Lower leg skin (tissue), 4 donors: ENCODE results near the gene ERC2. TPM values are rescaled to one million over a fixed set of nuclear protein-coding genes. Genes with fewer than 3 reads are reported as not detected.

Experiments used
- DNase-seq, 2 donors: peaks; one replicate each; pipeline ENCODE4 v3.0.0-alpha.2; 2019; ENCODE audit warnings: low spot score in 2 of 2
- H3K4me3 ChIP-seq: fragments of 200-600 bp; sonication (generic); 2 replicates; pipeline ENCODE4 v1.5.1; 2017; ENCODE audit warnings: mild to moderate bottlenecking, low read depth; ENCODE audit not compliant: poor library complexity, severe bottlenecking
- POLR2A ChIP-seq, 2 donors: fragments of 450-650 bp; IDR thresholded peaks; one replicate each; pipeline ENCODE4 v1.6.1; 2016 to 2017; ENCODE audit warnings: antibody characterized with exemption in 2 of 2, mild to moderate bottlenecking in 1 of 2, moderate library complexity in 1 of 2
- WGBS, 2 donors: methylation state at CpG; one replicate each; pipeline ENCODE4 v1.1.5; 2018; 5-methylcytosine and 5-hydroxymethylcytosine counted together
- intact Hi-C: fragments of 100-400 bp; cut with DNase I; formaldehyde crosslinking; loops from one replicate; pipeline ENCODE4 v1.15.0; 2023; ENCODE audit warnings: low total_unique reads
- total RNA-seq, 4 donors: library from RNA; depleted of rRNA; stranded (reverse); fragments of >200 nt; gene quantifications; one replicate each; pipeline ENCODE4 v1.1.0, GENCODE V29; 2016
- TF ChIP-seq, protein P1 (sequence below), 3 donors: fragments of 450-650 bp; IDR thresholded peaks; one replicate each; pipeline ENCODE4 v1.5.1; 2016; ENCODE audit warnings: antibody characterized with exemption in 3 of 3, mild to moderate bottlenecking in 3 of 3, moderate library complexity in 2 of 3

The ERC2 gene
- total RNA-seq, 4 donors from 2014 or later, result 0.23 to 1.3 (median 0.42) TPM; not detected in 1

DNA sequence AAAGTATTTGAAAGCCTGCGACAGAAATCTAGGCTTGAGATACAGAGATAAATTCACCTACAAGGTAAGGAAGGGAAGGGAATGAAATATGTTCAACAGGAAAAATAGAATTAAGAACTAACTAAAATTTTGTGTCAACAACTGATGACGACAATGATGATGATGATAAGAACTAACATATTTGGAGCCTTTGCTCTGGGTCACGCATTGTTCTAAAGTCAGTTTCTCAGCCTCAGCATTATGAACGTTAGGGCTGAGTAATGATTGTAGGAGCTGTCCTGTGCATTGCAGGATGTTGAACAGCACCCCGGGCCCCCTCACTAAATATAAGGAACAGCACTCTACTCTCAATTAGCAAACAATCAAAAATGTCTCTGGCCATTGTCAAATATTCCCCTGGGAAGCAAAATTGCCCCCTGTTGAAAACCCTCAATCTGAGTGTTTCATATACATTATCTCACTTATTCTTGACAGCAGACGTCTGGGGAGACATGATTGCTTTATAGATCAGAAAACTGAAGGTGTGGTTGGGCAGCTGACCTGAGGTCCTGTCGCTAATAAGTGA is 88.5 kb downstream of the ERC2 start:
- TF ChIP-seq, protein P1, sequence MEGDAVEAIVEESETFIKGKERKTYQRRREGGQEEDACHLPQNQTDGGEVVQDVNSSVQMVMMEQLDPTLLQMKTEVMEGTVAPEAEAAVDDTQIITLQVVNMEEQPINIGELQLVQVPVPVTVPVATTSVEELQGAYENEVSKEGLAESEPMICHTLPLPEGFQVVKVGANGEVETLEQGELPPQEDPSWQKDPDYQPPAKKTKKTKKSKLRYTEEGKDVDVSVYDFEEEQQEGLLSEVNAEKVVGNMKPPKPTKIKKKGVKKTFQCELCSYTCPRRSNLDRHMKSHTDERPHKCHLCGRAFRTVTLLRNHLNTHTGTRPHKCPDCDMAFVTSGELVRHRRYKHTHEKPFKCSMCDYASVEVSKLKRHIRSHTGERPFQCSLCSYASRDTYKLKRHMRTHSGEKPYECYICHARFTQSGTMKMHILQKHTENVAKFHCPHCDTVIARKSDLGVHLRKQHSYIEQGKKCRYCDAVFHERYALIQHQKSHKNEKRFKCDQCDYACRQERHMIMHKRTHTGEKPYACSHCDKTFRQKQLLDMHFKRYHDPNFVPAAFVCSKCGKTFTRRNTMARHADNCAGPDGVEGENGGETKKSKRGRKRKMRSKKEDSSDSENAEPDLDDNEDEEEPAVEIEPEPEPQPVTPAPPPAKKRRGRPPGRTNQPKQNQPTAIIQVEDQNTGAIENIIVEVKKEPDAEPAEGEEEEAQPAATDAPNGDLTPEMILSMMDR (IDR thresholded peaks at IDR 0.05), result no peak
- no peak for TF ChIP-seq POLR2A (IDR thresholded peaks at IDR 0.05)

DNA sequence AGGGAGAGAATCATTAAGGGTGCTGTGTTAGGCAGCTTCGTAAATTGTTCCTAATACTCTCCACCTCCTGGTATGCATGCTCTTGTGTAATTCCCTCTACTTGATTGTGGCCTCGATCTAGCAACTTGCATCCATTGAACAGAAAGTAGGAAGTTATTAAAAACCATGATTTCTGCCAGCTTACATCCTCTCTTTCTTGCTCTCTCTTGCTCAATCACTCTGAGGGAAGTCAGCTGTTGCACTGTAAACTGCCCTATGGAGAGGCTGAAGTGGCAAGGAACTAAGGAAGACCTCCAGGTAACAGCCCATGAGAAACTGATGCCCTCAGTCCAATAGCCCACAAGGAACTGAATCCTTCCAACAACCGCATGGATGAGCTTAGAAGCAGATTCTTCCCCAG is 92.6 kb downstream of the ERC2 start:
- no peak overlapping the region for H3K4me3 ChIP-seq
- TF ChIP-seq POLR2A (IDR thresholded peaks at IDR 0.05), result no peak
- TF ChIP-seq, protein P1 (IDR thresholded peaks at IDR 0.05), result no peak
- intact Hi-C loops, result no loop called here
- no peak for DNase-seq
- WGBS, 2 donors, result 83 to 91% methylated on average over 3 of the region's 3 CpGs

More for the DNA sequence above, 88.5 kb downstream of the ERC2 start:
- WGBS, 2 donors, result 69 to 70% methylated on average over 7 of the region's 7 CpGs
- intact Hi-C loops, result no loop called here
- no peak for DNase-seq
- no peak overlapping the region for H3K4me3 ChIP-seq

DNA sequence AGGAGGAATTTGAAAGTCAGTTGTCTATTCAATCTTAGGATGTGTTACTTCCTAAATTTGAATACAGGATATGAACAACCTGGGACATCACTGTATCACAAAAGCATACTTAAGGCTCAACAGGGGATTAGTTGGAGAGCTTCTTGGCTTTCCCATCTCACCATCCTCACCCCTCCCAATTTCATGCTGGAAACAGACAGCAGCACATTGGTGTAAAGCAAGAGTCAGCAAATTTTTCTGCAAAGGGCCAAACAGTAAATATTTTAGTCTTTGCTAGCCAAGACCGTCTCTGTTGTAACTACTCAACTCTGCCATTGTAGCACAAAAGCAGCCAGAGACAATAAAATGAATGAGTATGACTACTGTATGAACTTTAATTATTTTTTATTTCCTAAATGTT is 94.9 kb downstream of the ERC2 start:
- intact Hi-C loops, result no loop called here
- DNase-seq, result no peak
- 41 to 50% methylated on average over 1 of the region's 1 CpG for WGBS, 2 donors
- TF ChIP-seq, protein P1 (IDR thresholded peaks at IDR 0.05), result no peak
- no peak for TF ChIP-seq POLR2A (IDR thresholded peaks at IDR 0.05)
- no peak overlapping the region for H3K4me3 ChIP-seq

GRCh38 chr3:56370991-56371775 is 97.1 kb downstream of the ERC2 start:
- DNase-seq, result no peak
- intact Hi-C loops, result no loop called here

DNA sequence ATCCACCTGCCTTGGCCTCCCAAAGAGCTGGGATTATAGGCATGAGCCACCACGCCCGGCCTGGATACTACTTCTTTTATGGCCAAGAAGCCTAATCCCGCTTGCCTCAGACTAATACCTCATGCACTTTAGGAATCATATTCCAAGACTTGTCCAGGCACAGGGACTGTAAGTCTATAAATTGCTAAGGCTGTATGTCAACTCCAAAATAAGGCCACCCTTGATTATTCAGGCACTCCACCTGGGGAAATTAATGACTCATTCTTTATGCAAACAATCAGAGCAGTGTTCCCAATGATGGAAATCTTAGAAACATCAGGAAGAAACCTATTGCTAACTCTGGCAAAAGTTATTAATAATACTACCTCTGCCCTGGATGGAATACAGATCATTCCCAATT is 98.4 kb downstream of the ERC2 start:
- no peak for DNase-seq
- intact Hi-C loops, result no loop called here
- no peak overlapping the region for H3K4me3 ChIP-seq
- WGBS, 2 donors, result 53 to 67% methylated on average over 3 of the region's 3 CpGs
- TF ChIP-seq POLR2A (IDR thresholded peaks at IDR 0.05), result no peak
- TF ChIP-seq, protein P1 (IDR thresholded peaks at IDR 0.05), result no peak

More at GRCh38 chr3:56370991-56371775, 97.1 kb downstream of the ERC2 start:
- 65 to 68% methylated on average over 3 of the region's 3 CpGs for WGBS, 2 donors
- no peak for TF ChIP-seq POLR2A (IDR thresholded peaks at IDR 0.05)
- TF ChIP-seq, protein P1 (IDR thresholded peaks at IDR 0.05), result no peak
- H3K4me3 ChIP-seq, result no peak overlapping the region
